Activated CD8-positive, alpha-beta memory T cell treated with anti-CD3 and anti-CD28 coated beads, Interleukin-2, amount 50 U/mL, for 1 hour (primary cell): Measurements from ENCODE around the gene GRPEL2.
"Not testable (repeated sequence)": the region's sequence is repeated elsewhere in the genome, so short reads cannot be mapped to it uniquely, and the experiment has no call there.

Source experiments
- DNase-seq: peaks from one replicate; pipeline ENCODE4 v3.0.0-alpha.2; 2020; ENCODE audit errors: extremely low read depth

Gene GRPEL2

DNA sequence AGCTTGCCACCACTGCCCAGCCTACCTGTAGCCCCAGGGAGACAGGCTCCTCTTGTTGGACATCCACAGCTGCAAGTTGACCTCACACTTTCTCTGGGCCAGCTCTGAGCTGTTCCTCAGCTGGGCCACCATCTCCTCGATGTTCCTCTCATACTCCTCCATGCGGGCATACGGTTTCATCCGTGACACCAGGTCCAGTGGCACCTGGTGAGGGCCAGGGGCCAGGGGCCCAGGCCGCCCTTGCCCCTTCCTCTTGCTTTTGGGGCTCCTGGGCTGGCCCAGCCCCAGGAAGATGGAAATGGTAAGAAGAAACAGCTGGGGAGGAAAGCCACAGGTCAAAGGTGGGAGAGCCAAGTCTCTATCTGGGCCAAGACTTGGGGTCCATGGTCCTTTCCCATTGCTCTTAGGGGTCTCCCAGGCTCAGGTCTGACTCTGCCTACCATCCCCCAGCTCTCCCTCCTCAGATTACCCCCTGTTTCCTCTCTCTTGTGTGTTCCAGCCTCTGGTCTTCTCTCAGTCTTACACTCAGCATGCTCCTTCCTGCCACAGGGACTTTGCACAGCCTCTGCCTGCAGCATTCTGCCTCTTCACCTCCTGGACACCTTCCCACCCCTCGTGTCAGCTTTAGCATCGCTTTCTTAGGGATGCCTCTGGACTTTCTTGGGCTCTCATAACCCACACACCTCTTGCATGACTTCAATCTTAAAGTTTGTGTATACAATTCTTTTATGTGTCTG, 31.6 kb downstream of the GRPEL2 start:
- no peak for DNase-seq

DNA sequence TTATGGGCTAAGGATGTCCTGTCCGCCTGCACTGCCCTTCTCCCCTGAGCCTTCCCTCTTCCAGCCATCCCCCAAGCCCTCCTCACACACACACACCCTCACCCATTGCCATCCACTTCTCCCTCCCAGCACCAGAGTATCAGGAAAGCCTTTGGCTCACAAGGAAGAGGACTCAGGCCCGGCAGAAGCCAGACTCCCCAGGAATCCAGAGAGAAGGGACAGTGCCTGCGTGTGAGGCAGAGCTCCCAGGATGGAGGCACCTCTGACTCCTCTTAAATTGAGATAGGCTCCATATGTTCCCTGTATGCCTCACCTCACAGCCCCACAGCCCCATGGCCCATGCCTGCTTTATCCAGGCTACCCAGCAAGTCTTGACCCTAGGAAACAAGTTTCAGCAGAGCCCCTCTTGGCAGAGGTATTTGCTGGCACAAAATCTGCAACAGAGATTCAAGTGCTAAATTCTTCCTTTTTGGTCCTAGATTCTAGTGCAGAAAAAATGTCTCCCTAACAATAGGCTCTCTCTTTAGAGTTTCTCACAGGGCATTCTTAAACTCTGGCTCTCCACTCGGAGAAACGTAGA, 33.0 kb downstream of the GRPEL2 start:
- no peak for DNase-seq

GRCh38 chr5:149379177-149379761, 34.0 kb downstream of the GRPEL2 start, which contains the start of gene IL17B:
IL17B (minus strand) TSS chr5:149379292; CDS start chr5:149379225, 67 bp downstream.
- no peak for DNase-seq

- DNase-seq, result no peak
These were observed 34.6 kb downstream of the GRPEL2 start for GRCh38 chr5:149379818-149380374.

DNA sequence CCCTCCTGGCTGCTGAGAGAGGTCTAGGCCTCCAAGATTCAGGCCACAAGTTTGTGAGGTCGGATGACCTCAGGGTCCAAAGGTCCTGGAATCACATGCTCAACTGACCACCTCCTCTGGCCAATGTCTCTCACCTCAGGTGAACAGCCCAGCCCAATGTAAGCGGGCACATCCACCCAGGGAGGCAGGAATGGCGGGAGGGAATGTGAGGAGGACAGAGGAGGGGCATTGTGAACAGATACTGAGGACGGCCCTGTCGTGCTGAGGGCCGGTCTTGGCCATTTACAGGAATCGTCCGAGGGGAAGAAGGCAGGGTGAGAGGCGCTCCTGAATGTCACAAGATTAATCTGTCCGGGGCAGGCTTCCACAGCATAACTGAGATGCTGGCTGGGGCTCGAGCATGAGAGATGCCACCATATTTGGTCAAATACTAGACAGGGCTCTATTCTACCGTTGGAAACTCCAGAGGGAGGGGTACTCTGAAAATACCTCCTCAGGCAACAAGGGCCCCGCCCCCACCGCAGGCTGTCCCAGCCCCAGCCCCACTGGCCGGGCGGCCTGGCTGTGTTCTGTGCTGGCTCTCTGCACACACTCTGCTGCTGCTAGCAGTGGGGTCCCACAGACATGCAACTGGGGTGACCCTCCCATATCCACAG, 35.3 kb downstream of the GRPEL2 start:
- DNase-seq, result no peak

GRCh38 chr5:149381261-149381985, 36.1 kb downstream of the GRPEL2 start:
- DNase-seq, result no peak

DNA sequence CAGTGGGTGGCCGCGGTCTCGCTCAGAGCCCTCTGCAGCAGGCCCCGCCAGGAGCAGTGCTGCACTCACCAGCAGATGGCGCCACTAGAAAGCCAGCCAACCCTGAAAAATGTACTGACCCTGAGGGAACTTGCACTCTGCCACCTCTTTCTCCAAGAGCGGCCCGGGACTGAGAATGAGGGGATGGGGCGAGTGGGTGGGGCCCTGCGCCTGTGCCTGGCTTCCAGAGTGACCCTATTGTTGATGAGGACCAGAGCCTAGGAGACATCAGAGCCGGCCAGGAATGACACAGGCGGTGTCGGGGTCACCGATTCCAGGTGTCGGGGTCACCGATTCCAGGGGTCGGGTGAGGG, 36.7 kb downstream of the GRPEL2 start:
- DNase-seq, result no peak

GRCh38 chr5:149382517-149383220, 37.4 kb downstream of the GRPEL2 start:
- DNase-seq, result no peak

GRCh38 chr5:149383399-149383798, 38.1 kb downstream of the GRPEL2 start:
- DNase-seq, result no peak

GRCh38 chr5:149386166-149386565, 40.9 kb downstream of the GRPEL2 start:
- no peak for DNase-seq

DNA sequence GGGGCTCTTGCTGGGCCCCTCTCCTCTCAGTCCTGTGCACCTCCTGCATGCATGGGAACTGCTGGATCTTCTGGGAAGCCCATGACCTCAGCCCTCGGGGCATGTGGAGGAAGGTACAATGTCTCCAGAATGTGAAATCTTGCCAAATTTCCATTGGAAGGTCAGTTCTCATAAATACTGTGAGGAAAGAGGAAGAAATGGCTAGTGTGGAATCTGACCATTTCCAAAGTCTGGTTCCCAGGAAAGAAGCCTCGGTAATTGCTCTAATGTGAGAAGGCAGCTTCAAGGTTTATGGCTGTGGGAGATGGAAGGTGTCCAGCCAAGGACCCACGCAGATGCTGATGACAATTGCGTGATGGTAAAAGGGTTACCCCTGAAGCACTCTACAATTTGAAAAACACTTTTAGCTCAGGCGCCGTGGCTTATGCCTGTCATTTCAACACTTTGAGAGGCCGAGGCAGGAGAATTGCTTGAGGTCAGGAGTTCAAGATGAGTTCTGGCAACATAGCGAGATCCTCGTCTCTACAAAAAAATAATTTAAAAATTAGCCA, 41.9 kb downstream of the GRPEL2 start:
- no peak for DNase-seq

DNA sequence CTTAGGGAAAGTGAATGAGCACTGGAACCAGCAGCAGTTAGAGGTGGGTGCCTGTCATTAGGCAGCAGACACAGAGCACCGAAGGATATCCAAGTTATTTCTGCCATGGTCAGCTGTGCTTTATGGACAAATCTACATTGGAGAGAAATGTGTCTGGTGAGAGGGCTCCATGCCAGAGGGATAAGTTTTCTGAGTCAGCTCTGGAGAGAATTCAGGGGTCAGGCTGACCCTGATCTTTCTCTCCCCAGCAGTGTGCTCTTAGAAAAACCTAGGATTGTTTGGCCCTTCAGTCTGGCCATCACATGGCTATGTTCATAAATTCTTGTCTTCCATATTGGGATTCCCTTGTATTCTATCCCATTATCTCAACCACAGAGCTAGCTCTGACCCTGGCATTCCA, 42.7 kb downstream of the GRPEL2 start:
- DNase-seq, result no peak

DNA sequence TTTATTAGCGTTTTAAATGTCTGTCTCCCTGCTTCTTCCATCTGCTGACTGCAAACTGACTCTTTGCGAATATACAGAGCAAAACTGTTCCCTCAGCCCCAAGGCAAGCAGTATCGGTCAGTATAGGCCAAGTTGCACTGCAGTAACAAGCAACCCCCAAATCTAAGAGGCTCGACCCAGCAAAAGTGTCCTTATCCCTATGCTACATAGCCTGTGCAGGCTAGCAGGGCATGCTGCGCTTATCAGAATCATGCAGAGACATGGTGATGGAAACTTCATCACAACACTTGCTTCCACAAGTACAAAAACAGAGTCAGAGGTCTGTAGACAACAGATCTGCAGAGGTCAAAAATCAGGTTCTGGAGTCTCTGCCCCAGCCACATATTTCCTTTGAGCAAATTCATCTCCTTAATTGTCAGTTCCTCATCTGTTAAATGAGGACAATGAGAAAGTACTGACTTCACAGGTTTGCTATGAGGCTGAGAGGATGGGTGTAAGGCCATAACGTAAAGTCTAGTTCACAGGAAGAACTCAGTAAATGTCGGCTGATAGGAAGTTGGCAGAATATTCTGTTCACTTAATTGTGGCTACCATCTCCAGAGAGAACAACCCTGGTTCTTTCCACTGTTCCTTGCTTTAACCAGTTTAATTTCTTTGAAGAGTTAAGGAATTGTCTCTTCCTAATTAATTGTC, 43.3 kb downstream of the GRPEL2 start:
- no peak for DNase-seq

- no peak for DNase-seq
These were observed 44.5 kb downstream of the GRPEL2 start for GRCh38 chr5:149389552-149390495.

DNA sequence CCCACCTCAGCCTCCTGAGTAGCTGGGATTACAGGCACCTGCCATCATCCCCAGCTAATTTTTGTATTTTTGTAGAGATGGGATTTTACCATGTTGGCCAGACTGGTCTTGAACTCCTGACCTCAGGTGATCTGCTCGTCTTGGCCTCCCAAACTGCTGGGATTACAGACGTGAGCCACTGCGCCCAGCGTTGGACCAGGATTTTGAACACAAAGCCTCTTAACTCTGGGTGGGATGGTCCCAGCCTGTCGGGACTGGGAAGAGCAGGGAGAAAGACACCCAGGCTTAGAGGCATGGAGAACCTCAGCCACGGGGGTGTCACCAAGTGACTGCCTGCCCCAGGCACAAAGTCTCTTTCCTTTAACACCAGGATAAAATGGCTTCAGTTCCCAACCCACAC, 45.8 kb downstream of the GRPEL2 start:
- not testable (repeated sequence) for DNase-seq

- DNase-seq, result no peak
These were observed 46.2 kb downstream of the GRPEL2 start for GRCh38 chr5:149391524-149391923.

GRCh38 chr5:149392718-149393117, 47.4 kb downstream of the GRPEL2 start:
- DNase-seq, result no peak

- not testable (repeated sequence) for DNase-seq
These were observed 49.7 kb downstream of the GRPEL2 start for GRCh38 chr5:149394996-149395395.

DNA sequence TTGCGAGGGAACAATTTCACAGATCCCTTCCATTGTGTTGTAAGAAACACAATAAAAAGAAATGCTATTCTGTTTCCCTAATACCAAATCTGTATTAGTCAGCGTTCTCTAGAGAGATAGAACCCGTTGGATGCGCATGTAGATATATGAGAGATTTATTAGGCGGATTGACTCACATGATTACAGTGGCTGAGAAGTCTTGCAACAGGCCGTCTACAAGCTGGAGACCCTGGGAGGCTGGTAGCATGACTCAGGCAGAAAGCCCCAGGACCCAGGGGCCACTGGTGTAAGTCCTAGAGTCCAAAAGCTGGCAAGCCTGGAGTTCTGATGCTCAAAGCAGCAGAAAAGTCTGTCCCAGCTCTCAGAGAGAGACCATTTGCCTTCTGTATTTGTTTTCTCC, 52.2 kb downstream of the GRPEL2 start:
- no peak for DNase-seq
